Uterus (tissue), 2 donors: ENCODE data around the gene UQCRC2.

Experiments used
- POLR2A ChIP-seq, 2 donors: fragments of 450-650 bp; IDR thresholded peaks; one replicate each; pipeline ENCODE4 v1.6.1; 2016; ENCODE audit warnings: antibody characterized with exemption in 2 of 2, mild to moderate bottlenecking in 1 of 2, moderate library complexity in 1 of 2
- TF ChIP-seq, protein P1 (sequence below), 4 experiments: fragments of 200-600 bp in 2 of 4; fragments of 450-650 bp in 2 of 4; sonication (generic) in 2 of 4; IDR thresholded peaks; one replicate each; pipeline ENCODE4 v1.5.1; 2016 to 2019; ENCODE audit warnings: antibody characterized with exemption in 4 of 4, mild to moderate bottlenecking in 2 of 4, moderate library complexity in 1 of 4

DNA sequence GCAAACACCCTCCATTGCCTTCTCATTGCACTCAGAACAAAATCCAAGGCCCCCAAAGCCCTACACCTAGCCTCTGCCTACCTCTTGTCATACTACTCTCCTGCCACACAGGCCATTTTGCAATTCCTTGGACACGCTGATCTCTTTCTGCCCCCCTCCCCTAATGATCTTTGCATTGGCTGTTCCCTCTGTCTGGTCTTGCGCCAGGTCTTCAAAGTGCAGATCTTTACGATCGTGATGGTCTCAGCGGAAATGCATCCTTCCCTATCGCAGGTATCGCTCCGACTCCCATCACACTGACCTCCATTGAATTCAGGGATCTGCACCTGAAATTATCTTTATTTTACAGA, 54.0 kb downstream of the UQCRC2 start:
- no peak for TF ChIP-seq POLR2A (IDR thresholded peaks at IDR 0.05)
- TF ChIP-seq, protein P1, sequence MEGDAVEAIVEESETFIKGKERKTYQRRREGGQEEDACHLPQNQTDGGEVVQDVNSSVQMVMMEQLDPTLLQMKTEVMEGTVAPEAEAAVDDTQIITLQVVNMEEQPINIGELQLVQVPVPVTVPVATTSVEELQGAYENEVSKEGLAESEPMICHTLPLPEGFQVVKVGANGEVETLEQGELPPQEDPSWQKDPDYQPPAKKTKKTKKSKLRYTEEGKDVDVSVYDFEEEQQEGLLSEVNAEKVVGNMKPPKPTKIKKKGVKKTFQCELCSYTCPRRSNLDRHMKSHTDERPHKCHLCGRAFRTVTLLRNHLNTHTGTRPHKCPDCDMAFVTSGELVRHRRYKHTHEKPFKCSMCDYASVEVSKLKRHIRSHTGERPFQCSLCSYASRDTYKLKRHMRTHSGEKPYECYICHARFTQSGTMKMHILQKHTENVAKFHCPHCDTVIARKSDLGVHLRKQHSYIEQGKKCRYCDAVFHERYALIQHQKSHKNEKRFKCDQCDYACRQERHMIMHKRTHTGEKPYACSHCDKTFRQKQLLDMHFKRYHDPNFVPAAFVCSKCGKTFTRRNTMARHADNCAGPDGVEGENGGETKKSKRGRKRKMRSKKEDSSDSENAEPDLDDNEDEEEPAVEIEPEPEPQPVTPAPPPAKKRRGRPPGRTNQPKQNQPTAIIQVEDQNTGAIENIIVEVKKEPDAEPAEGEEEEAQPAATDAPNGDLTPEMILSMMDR (IDR thresholded peaks at IDR 0.05): no peak
